ENCODE data around the gene HERC2.
"Not testable (repeated sequence)": the region's sequence is repeated elsewhere in the genome, so short reads cannot be mapped to it uniquely, and the experiment has no call there.

The HERC2 gene

DNA sequence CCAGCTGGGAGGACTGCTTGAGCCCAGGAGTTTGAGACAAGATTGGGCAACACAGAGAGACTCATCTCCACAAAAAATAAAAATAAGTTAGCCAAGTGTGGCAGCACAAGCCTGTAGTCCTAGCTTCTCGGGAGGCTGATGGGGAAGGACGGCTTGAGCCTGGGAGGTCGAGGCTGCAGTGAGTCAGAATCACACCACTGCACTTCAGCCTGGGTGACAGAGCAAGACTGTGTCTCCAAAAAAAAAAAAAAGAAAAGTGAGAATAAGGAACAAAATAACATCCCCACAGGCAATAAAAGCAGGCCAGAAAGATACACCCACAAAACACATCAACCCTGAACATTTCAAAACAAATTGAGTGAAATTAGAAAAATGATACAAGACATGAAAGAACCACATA is 174.2 kb downstream of the HERC2 start:
- Histone ChIP-seq H3K36me3 (ENCODE audit: insufficient read depth, insufficient read length, low read length) (peaks cover 29% of the 10 kb centered on the region), H3K4me3 (ENCODE audit: insufficient read length, low read depth) (no peak overlapping the region), H3K9me3 (ENCODE audit: insufficient read depth, low read length) (no peaks in the 10 kb centered on the region), H3K4me1 (ENCODE audit: insufficient read depth, insufficient read length) (no peaks in the 10 kb centered on the region), H3K27me3 (ENCODE audit: insufficient read depth, insufficient read length) (no peaks in the 10 kb centered on the region), H3K9ac (ENCODE audit: insufficient read length, low read depth) (no peak overlapping the region)
- no peak for DNase-seq (ENCODE audit: low read depth, low spot score)
- no peak for TF ChIP-seq SUZ12 (IDR thresholded peaks at IDR 0.05; ENCODE audit: extremely low read depth, insufficient read depth, insufficient read length)
- TF ChIP-seq ZNF274 (IDR thresholded peaks at IDR 0.05; ENCODE audit: low read depth, low read length): no peak
- TF ChIP-seq YY1 (IDR thresholded peaks at IDR 0.05; ENCODE audit: insufficient read depth, insufficient read length): no peak

DNA sequence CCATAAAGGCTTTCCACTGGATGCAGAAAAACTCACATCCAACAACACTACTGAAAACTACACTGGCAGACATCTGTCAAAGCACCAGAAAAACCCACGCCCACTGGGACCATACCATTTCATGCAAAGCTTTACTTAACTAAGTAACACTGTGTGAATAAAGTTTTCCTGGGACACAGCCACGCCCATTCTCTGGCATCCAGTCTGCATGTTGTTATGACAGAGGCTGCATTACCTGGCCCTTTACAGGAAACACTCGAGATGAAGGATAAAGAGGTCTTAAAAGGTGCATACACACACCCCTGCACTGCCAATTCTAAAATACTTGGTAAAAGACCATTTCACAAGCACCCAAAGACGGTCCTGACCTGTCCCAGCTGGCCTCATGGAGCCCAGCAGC is 176.6 kb downstream of the HERC2 start:
- not testable (repeated sequence) for H3K4me3 ChIP-seq (ENCODE audit: insufficient read length, low read depth); H3K4me1 ChIP-seq (ENCODE audit: insufficient read depth, insufficient read length); H3K27me3 ChIP-seq (ENCODE audit: insufficient read depth, insufficient read length); H3K9ac ChIP-seq (ENCODE audit: insufficient read length, low read depth); H3K9me3 ChIP-seq (ENCODE audit: insufficient read depth, low read length); DNase-seq (ENCODE audit: low read depth, low spot score)
- peaks cover 39% of the 10 kb centered on the region for H3K36me3 ChIP-seq (ENCODE audit: insufficient read depth, insufficient read length, low read length)

DNA sequence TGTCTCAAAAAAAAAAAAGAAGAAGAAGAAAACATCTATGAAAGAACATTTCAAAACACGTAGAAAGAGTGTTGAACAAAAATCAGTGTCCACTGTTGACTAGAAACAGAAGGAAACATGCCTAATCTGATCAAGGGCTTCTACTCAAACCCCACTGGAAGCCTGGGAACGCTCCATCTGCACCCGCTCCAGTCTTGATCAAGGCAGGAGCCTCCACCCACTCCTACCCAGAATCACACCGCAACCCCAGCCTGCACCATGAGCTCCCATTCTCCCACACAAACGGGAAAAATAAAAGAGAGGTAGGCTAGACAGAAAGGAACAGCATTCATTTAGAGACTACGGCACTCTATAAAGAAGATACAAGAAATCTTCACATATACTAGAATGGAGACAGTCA is 181.9 kb downstream of the HERC2 start:
- Histone ChIP-seq H3K4me1 (ENCODE audit: insufficient read depth, insufficient read length) (no peaks in the 10 kb centered on the region), H3K36me3 (ENCODE audit: insufficient read depth, insufficient read length, low read length) (peaks cover 40% of the 10 kb centered on the region)

GRCh38 chr15:28137408-28138039 is 184.5 kb downstream of the HERC2 start:
- H3K36me3 ChIP-seq (ENCODE audit: insufficient read depth, insufficient read length, low read length): peaks cover 25% of the 10 kb centered on the region
- not testable (repeated sequence) for H3K4me3 ChIP-seq (ENCODE audit: insufficient read length, low read depth); H3K27me3 ChIP-seq (ENCODE audit: insufficient read depth, insufficient read length); H3K9me3 ChIP-seq (ENCODE audit: insufficient read depth, low read length); H3K9ac ChIP-seq (ENCODE audit: insufficient read length, low read depth); H3K4me1 ChIP-seq (ENCODE audit: insufficient read depth, insufficient read length); DNase-seq (ENCODE audit: low read depth, low spot score)

More for the DNA sequence above, 181.9 kb downstream of the HERC2 start:
- TF ChIP-seq YY1 (IDR thresholded peaks at IDR 0.05; ENCODE audit: insufficient read depth, insufficient read length) (no peak), ZNF274 (IDR thresholded peaks at IDR 0.05; ENCODE audit: low read depth, low read length) (no peak), SUZ12 (IDR thresholded peaks at IDR 0.05; ENCODE audit: extremely low read depth, insufficient read depth, insufficient read length) (no peak)
- DNase-seq (ENCODE audit: low read depth, low spot score): no peak
- Histone ChIP-seq H3K4me3 (ENCODE audit: insufficient read length, low read depth) (no peak overlapping the region), H3K9me3 (ENCODE audit: insufficient read depth, low read length) (no peaks in the 10 kb centered on the region), H3K9ac (ENCODE audit: insufficient read length, low read depth) (no peak overlapping the region), H3K27me3 (ENCODE audit: insufficient read depth, insufficient read length) (no peaks in the 10 kb centered on the region)

DNA sequence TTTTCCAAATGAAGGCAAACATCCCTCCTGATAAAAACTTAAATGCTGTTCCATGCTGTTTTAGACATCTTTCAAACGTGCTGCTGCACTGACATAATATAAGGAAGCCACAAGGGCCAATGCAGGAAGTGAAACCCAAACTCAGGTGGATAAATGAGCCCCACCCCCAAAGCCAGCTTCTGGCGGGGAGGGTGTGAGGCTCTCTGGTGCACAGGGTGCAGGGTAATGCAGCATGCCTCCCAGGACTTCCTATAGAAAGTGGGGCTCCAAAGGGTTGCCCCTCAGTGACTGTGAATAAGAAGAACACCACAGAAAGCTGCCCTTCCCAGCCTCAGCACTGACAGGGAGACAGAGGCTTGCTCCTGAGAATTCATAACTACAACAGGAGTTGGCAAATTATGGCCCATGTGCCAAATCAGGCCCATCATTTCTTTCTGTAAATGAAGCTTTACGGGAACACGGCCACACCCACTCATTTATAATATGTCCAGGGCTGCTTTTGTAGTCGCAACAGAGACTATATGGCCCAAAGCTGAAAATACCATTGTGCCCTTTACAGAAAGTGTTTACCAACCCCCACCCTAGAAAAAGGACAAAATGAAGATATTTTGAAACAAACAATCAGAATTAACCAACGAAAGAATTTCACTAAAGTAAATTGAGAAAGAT is 185.6 kb downstream of the HERC2 start:
- DNase-seq (ENCODE audit: low read depth, low spot score); H3K9me3 ChIP-seq (ENCODE audit: insufficient read depth, low read length); H3K27me3 ChIP-seq (ENCODE audit: insufficient read depth, insufficient read length); H3K4me3 ChIP-seq (ENCODE audit: insufficient read length, low read depth); H3K9ac ChIP-seq (ENCODE audit: insufficient read length, low read depth); H3K4me1 ChIP-seq (ENCODE audit: insufficient read depth, insufficient read length): not testable (repeated sequence)
- H3K36me3 ChIP-seq (ENCODE audit: insufficient read depth, insufficient read length, low read length): peaks cover 35% of the 10 kb centered on the region

DNA sequence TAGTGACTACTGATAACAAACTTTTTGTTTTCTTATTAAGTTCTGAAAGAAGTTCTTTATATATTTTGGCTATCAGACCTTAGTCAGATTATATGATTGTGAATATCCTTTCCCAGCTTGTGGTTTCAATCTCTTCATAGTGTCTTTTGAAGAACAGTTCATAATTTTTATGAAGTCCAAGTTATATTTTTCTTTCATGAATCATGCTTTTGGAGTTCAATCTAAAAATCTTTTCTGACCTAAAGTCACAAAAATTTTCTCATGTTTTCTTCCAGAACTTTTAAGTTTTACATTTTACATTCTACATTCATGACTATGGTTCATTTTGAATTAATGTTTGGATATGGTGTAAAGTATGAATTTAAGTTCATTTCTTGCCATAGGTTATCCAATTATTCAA is 188.7 kb downstream of the HERC2 start:
- no peaks in the 10 kb centered on the region for H3K27me3 ChIP-seq (ENCODE audit: insufficient read depth, insufficient read length)
- DNase-seq (ENCODE audit: low read depth, low spot score): no peak
- TF ChIP-seq YY1 (IDR thresholded peaks at IDR 0.05; ENCODE audit: insufficient read depth, insufficient read length): no peak
- TF ChIP-seq SUZ12 (IDR thresholded peaks at IDR 0.05; ENCODE audit: extremely low read depth, insufficient read depth, insufficient read length): no peak
- TF ChIP-seq ZNF274 (IDR thresholded peaks at IDR 0.05; ENCODE audit: low read depth, low read length): no peak
- H3K4me1 ChIP-seq (ENCODE audit: insufficient read depth, insufficient read length): no peaks in the 10 kb centered on the region
- no peaks in the 10 kb centered on the region for H3K9me3 ChIP-seq (ENCODE audit: insufficient read depth, low read length)
- H3K9ac ChIP-seq (ENCODE audit: insufficient read length, low read depth): no peak overlapping the region
- no peak overlapping the region for H3K4me3 ChIP-seq (ENCODE audit: insufficient read length, low read depth)
- peaks cover 39% of the 10 kb centered on the region for H3K36me3 ChIP-seq (ENCODE audit: insufficient read depth, insufficient read length, low read length)

- no peak for DNase-seq (ENCODE audit: low read depth, low spot score)
- H3K36me3 ChIP-seq (ENCODE audit: insufficient read depth, insufficient read length, low read length): peaks cover 45% of the 10 kb centered on the region
- H3K4me3 ChIP-seq (ENCODE audit: insufficient read length, low read depth): no peak overlapping the region
- no peaks in the 10 kb centered on the region for H3K9me3 ChIP-seq (ENCODE audit: insufficient read depth, low read length)
- no peaks in the 10 kb centered on the region for H3K4me1 ChIP-seq (ENCODE audit: insufficient read depth, insufficient read length)
- TF ChIP-seq YY1 (IDR thresholded peaks at IDR 0.05; ENCODE audit: insufficient read depth, insufficient read length) (no peak), SUZ12 (IDR thresholded peaks at IDR 0.05; ENCODE audit: extremely low read depth, insufficient read depth, insufficient read length) (no peak), ZNF274 (IDR thresholded peaks at IDR 0.05; ENCODE audit: low read depth, low read length) (no peak)
- no peak overlapping the region for H3K9ac ChIP-seq (ENCODE audit: insufficient read length, low read depth)
- no peaks in the 10 kb centered on the region for H3K27me3 ChIP-seq (ENCODE audit: insufficient read depth, insufficient read length)
These were observed 189.3 kb downstream of the HERC2 start for GRCh38 chr15:28132524-28133275.
